Astrocyte (in vitro differentiated cells and primary cell): ENCODE measurements around the gene GSTK1. TPM values are rescaled to one million over a fixed set of nuclear protein-coding genes. Genes with fewer than 3 reads are reported as not detected.

ENCODE experiments used
- DNase-seq: peaks from one replicate; pipeline ENCODE4 v3.0.0-alpha.2; 2010; ENCODE audit warnings: low read depth
- FAIRE-seq: peaks from 2 replicates; lab custom pipeline; 2011; peaks lifted over from hg19 to GRCh38; lab: Jason Lieb, UNC
- H2AFZ ChIP-seq: 2 replicates; pipeline ENCODE4 v1.6.0; 2012; ENCODE audit warnings: low read depth, low read length, inconsistent platforms
- H3K27ac ChIP-seq: 2 replicates; pipeline ENCODE4 v1.5.1; 2011; ENCODE audit warnings: low read depth, low read length, inconsistent platforms
- H3K27me3 ChIP-seq: 2 replicates; pipeline ENCODE4 v1.6.0; 2011; ENCODE audit warnings: low read length, inconsistent platforms; ENCODE audit not compliant: insufficient read depth
- H3K36me3 ChIP-seq: 2 replicates; pipeline ENCODE4 v1.5.1; 2011; ENCODE audit warnings: low read length, inconsistent platforms; ENCODE audit not compliant: insufficient read depth
- H3K4me1 ChIP-seq: 2 replicates; pipeline ENCODE4 v1.5.1; 2011; ENCODE audit warnings: low read length, inconsistent platforms; ENCODE audit not compliant: insufficient read depth
- H3K4me2 ChIP-seq: 2 replicates; pipeline ENCODE4 v1.6.0; 2012; ENCODE audit warnings: low read length, inconsistent platforms
- H3K4me3 ChIP-seq: 2 replicates; pipeline ENCODE4 v1.5.1; 2011; ENCODE audit warnings: low read depth, mild to moderate bottlenecking, low read length, inconsistent platforms; ENCODE audit not compliant: insufficient read depth
- H3K79me2 ChIP-seq: 2 replicates; pipeline ENCODE4 v1.6.0; 2012; ENCODE audit warnings: mild to moderate bottlenecking, low read length, inconsistent platforms; ENCODE audit not compliant: insufficient read depth
- H3K9ac ChIP-seq: 2 replicates; pipeline ENCODE4 v1.6.0; 2012; ENCODE audit warnings: mild to moderate bottlenecking, low read length, inconsistent platforms
- H3K9me3 ChIP-seq: 2 replicates; pipeline ENCODE4 v1.5.1; 2012; ENCODE audit warnings: low read depth, mild to moderate bottlenecking, low read length, inconsistent platforms; ENCODE audit not compliant: insufficient read depth
- H4K20me1 ChIP-seq: 2 replicates; pipeline ENCODE4 v1.6.0; 2012; ENCODE audit warnings: low read length, inconsistent platforms; ENCODE audit not compliant: insufficient read depth
- H3K27ac Mint-ChIP-seq: one replicate; pipeline ENCODE4 v1.8.0; 2021; ENCODE audit warnings: mild to moderate bottlenecking, mixed read lengths; ENCODE audit not compliant: unreplicated experiment
- H3K27me3 Mint-ChIP-seq: one replicate; pipeline ENCODE4 v1.8.0; 2021; ENCODE audit warnings: low read depth, mixed read lengths; ENCODE audit not compliant: unreplicated experiment
- H3K36me3 Mint-ChIP-seq: one replicate; pipeline ENCODE4 v1.8.0; 2021; ENCODE audit warnings: low read depth, mixed read lengths; ENCODE audit not compliant: unreplicated experiment
- H3K4me1 Mint-ChIP-seq: one replicate; pipeline ENCODE4 v1.8.0; 2021; ENCODE audit warnings: low read depth, mixed read lengths; ENCODE audit not compliant: unreplicated experiment
- H3K4me3 Mint-ChIP-seq: one replicate; pipeline ENCODE4 v1.8.0; 2021; ENCODE audit warnings: mild to moderate bottlenecking, moderate library complexity, mixed read lengths; ENCODE audit not compliant: unreplicated experiment
- H3K9me3 Mint-ChIP-seq: one replicate; pipeline ENCODE4 v1.8.0; 2021; ENCODE audit warnings: mild to moderate bottlenecking, mixed read lengths; ENCODE audit not compliant: unreplicated experiment
- EZH2 ChIP-seq: IDR thresholded peaks from 2 replicates; pipeline ENCODE4 v1.6.1; 2012; ENCODE audit warnings: mild to moderate bottlenecking, low read length, inconsistent platforms; ENCODE audit not compliant: insufficient read depth
- total RNA-seq: library from RNA; stranded (reverse); gene quantifications from 2 replicates; pipeline ENCODE4 v1.2.1, GENCODE V29; 2021
- TF ChIP-seq, protein P1 (sequence below): IDR thresholded peaks from 2 replicates; pipeline ENCODE4 v1.5.1; 2011; ENCODE audit warnings: low read depth, mild to moderate bottlenecking, inconsistent platforms, low read length, moderate library complexity; ENCODE audit not compliant: insufficient read depth

Gene GSTK1
- total RNA-seq, 1 donor from 2014 or later = 97.5 TPM

DNA sequence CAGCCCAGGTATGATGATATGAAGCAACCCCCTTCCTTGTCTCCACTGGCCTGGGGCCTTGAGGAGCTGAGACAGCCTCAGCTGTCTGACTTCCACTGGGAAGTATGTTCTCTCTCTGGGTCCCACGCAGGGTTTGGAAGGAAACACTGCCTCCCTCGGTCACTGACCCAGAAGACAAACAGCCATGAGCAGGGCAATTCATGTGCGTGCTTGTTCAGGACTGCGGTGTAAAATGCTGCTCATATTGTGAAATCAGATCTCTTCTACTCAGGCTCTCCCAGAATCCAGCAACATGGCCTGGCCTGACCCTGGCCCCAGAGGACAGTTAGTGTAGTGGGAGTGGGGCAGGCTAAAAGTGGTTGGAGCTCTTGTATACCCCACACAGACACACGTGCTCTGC is 55.4 kb downstream of the GSTK1 start:
- Histone ChIP-seq H3K79me2 (no peaks in the 10 kb centered on the region), H3K36me3 (no peaks in the 10 kb centered on the region), H3K9ac (no peak overlapping the region), H3K4me2 (no peak overlapping the region), H2AFZ (no peak overlapping the region), H3K4me1 (no peaks in the 10 kb centered on the region), H3K27ac (no peak overlapping the region), H3K27me3 (no peaks in the 10 kb centered on the region), H3K9me3 (no peaks in the 10 kb centered on the region), H3K4me3 (no peak overlapping the region), H4K20me1 (no peaks in the 10 kb centered on the region)
- H3K4me1 Mint-ChIP-seq = no peaks in the 10 kb centered on the region
- no peak for FAIRE-seq
- no peak overlapping the region for H3K4me3 Mint-ChIP-seq
- H3K9me3 Mint-ChIP-seq = no peaks in the 10 kb centered on the region
- H3K27me3 Mint-ChIP-seq = peaks cover 39% of the 10 kb centered on the region
- H3K36me3 Mint-ChIP-seq = peaks cover 2% of the 10 kb centered on the region
- no peak for DNase-seq
- no peak overlapping the region for H3K27ac Mint-ChIP-seq
- no peak for TF ChIP-seq EZH2
- TF ChIP-seq, protein P1, sequence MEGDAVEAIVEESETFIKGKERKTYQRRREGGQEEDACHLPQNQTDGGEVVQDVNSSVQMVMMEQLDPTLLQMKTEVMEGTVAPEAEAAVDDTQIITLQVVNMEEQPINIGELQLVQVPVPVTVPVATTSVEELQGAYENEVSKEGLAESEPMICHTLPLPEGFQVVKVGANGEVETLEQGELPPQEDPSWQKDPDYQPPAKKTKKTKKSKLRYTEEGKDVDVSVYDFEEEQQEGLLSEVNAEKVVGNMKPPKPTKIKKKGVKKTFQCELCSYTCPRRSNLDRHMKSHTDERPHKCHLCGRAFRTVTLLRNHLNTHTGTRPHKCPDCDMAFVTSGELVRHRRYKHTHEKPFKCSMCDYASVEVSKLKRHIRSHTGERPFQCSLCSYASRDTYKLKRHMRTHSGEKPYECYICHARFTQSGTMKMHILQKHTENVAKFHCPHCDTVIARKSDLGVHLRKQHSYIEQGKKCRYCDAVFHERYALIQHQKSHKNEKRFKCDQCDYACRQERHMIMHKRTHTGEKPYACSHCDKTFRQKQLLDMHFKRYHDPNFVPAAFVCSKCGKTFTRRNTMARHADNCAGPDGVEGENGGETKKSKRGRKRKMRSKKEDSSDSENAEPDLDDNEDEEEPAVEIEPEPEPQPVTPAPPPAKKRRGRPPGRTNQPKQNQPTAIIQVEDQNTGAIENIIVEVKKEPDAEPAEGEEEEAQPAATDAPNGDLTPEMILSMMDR = no peak

Other genes starting within 250 kb of the GSTK1 start
- not detected in 2 replicates for gene OR9A2, start 236.3 kb upstream of the GSTK1 start, total RNA-seq
- gene OR6V1, start 211.1 kb upstream of the GSTK1 start, total RNA-seq = not detected in 2 replicates
- gene PIP, start 131.4 kb upstream of the GSTK1 start, total RNA-seq = not detected in 2 replicates
- not detected in 2 replicates for gene TAS2R39, start 80.0 kb upstream of the GSTK1 start, total RNA-seq
- not detected in 2 replicates for gene TAS2R40, start 41.4 kb upstream of the GSTK1 start, total RNA-seq
- gene TMEM139, start 21.5 kb downstream of the GSTK1 start, total RNA-seq = 0.20 TPM in 1 of 2 replicates, not detected in the other
- 32.6 and 38.0 TPM in 2 replicates for gene CASP2, start 24.9 kb downstream of the GSTK1 start, total RNA-seq
- not detected in 2 replicates for gene CLCN1, start 52.7 kb downstream of the GSTK1 start, total RNA-seq
- gene FAM131B, start 99.3 kb downstream of the GSTK1 start, total RNA-seq = 7.6 and 8.0 TPM in 2 replicates
- gene ZYX, start 117.9 kb downstream of the GSTK1 start, total RNA-seq = 477 and 523 TPM in 2 replicates
- gene EPHA1, start 145.4 kb downstream of the GSTK1 start, total RNA-seq = 0.96 and 2.6 TPM in 2 replicates
- not detected in 2 replicates for gene TAS2R60, start 180.0 kb downstream of the GSTK1 start, total RNA-seq
- gene TAS2R41, start 214.4 kb downstream of the GSTK1 start, total RNA-seq = not detected in 2 replicates